Nephron (organoid): Measurements from ENCODE around the gene RTN4RL1.
A peak's percentile ranks its signal among the peaks of the same experiment; 100 is the strongest.

Experiments used
- H3K27ac Mint-ChIP-seq, 3 experiments: 2 replicates each; pipeline ENCODE4 v1.8.0; 2020; ENCODE audit warnings: mixed read lengths in 3 of 3, mild to moderate bottlenecking in 2 of 3, moderate library complexity in 1 of 3
- H3K27me3 Mint-ChIP-seq: 2 replicates; pipeline ENCODE4 v1.8.0; 2021; ENCODE audit warnings: low read depth, mild to moderate bottlenecking, moderate library complexity, mixed read lengths
- H3K36me3 Mint-ChIP-seq: 2 replicates; pipeline ENCODE4 v1.8.0; 2020; ENCODE audit warnings: low read depth, mixed read lengths
- H3K4me1 Mint-ChIP-seq: 2 replicates; pipeline ENCODE4 v1.8.0; 2020; ENCODE audit warnings: mixed read lengths
- H3K4me3 Mint-ChIP-seq, 3 experiments: 2 replicates each; pipeline ENCODE4 v1.8.0; 2020; ENCODE audit warnings: mild to moderate bottlenecking in 3 of 3, mixed read lengths in 3 of 3, moderate library complexity in 2 of 3
- H3K9me3 Mint-ChIP-seq: 2 replicates; pipeline ENCODE4 v1.8.0; 2020; ENCODE audit warnings: mixed read lengths
- TF ChIP-seq, protein P1 (sequence below), 3 experiments: fragments of 200-600 bp; sonication (generic); IDR thresholded peaks; one replicate each; pipeline ENCODE4 v1.5.0; 2021; ENCODE audit warnings: antibody characterized with exemption in 3 of 3; ENCODE audit not compliant: unreplicated experiment in 3 of 3

Gene RTN4RL1

GRCh38 chr17:1976683-1977064 is 48.5 kb downstream of the RTN4RL1 start:
- Mint-ChIP-seq H3K36me3 (no peaks in the 10 kb centered on the region), H3K27me3 (peaks cover 85% of the 10 kb centered on the region), H3K27ac (no peak overlapping the region), H3K4me1 (peaks cover 8% of the 10 kb centered on the region), H3K4me3 (no peak overlapping the region), H3K9me3 (no peaks in the 10 kb centered on the region)
- TF ChIP-seq, protein P1, sequence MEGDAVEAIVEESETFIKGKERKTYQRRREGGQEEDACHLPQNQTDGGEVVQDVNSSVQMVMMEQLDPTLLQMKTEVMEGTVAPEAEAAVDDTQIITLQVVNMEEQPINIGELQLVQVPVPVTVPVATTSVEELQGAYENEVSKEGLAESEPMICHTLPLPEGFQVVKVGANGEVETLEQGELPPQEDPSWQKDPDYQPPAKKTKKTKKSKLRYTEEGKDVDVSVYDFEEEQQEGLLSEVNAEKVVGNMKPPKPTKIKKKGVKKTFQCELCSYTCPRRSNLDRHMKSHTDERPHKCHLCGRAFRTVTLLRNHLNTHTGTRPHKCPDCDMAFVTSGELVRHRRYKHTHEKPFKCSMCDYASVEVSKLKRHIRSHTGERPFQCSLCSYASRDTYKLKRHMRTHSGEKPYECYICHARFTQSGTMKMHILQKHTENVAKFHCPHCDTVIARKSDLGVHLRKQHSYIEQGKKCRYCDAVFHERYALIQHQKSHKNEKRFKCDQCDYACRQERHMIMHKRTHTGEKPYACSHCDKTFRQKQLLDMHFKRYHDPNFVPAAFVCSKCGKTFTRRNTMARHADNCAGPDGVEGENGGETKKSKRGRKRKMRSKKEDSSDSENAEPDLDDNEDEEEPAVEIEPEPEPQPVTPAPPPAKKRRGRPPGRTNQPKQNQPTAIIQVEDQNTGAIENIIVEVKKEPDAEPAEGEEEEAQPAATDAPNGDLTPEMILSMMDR (IDR thresholded peaks at IDR 0.05; ENCODE audit: unreplicated experiment in 3 of 3), result no peak

- TF ChIP-seq, protein P1 (IDR thresholded peaks at IDR 0.05; ENCODE audit: unreplicated experiment in 3 of 3), result no peak
- Mint-ChIP-seq H3K9me3 (peaks cover 1% of the 10 kb centered on the region), H3K36me3 (no peaks in the 10 kb centered on the region), H3K4me3 (no peak overlapping the region), H3K27me3 (peaks cover 82% of the 10 kb centered on the region), H3K27ac (no peak overlapping the region), H3K4me1 (peaks cover 10% of the 10 kb centered on the region)
Observed at GRCh38 chr17:1976000-1976682, 49.0 kb downstream of the RTN4RL1 start.

GRCh38 chr17:1975573-1975972 is 49.6 kb downstream of the RTN4RL1 start:
- TF ChIP-seq, protein P1 (IDR thresholded peaks at IDR 0.05; ENCODE audit: unreplicated experiment in 3 of 3), result no peak
- Mint-ChIP-seq H3K27me3 (peaks cover 83% of the 10 kb centered on the region), H3K4me1 (peaks cover 11% of the 10 kb centered on the region), H3K36me3 (no peaks in the 10 kb centered on the region), H3K4me3 (no peak overlapping the region), H3K9me3 (peaks cover 7% of the 10 kb centered on the region), H3K27ac (no peak overlapping the region)

GRCh38 chr17:1972487-1973160 is 52.5 kb downstream of the RTN4RL1 start:
- H3K9me3 Mint-ChIP-seq, result peaks cover 7% of the 10 kb centered on the region
- no peaks in the 10 kb centered on the region for H3K36me3 Mint-ChIP-seq
- H3K4me1 Mint-ChIP-seq, result peaks cover 28% of the 10 kb centered on the region
- peak overlapping the region; percentile 20 to 71 (median 69) for H3K27ac Mint-ChIP-seq
- TF ChIP-seq, protein P1 (IDR thresholded peaks at IDR 0.05; ENCODE audit: unreplicated experiment in 3 of 3), result peak in 1 of 3 experiments; percentile 15
- H3K27me3 Mint-ChIP-seq, result peaks cover 85% of the 10 kb centered on the region
- H3K4me3 Mint-ChIP-seq, result peak overlapping the region in 1 of 3 experiments; percentile 1

GRCh38 chr17:1970843-1971384 is 54.2 kb downstream of the RTN4RL1 start:
- Mint-ChIP-seq H3K36me3 (no peaks in the 10 kb centered on the region), H3K27ac (no peak overlapping the region), H3K4me1 (peaks cover 30% of the 10 kb centered on the region), H3K4me3 (no peak overlapping the region), H3K9me3 (peaks cover 7% of the 10 kb centered on the region), H3K27me3 (peaks cover 80% of the 10 kb centered on the region)
- TF ChIP-seq, protein P1 (IDR thresholded peaks at IDR 0.05; ENCODE audit: unreplicated experiment in 3 of 3), result no peak
